HG03469 (cell line): ENCODE data around the gene GPS1.

Source experiments
- ATAC-seq: cut with Tn5 transposase; IDR thresholded peaks from one replicate; pipeline ENCODE4 v1.9.1; 2021; ENCODE audit warnings: mild to moderate bottlenecking, moderate library complexity, moderate number of reproducible peaks; ENCODE audit not compliant: unreplicated experiment

The GPS1 gene

DNA sequence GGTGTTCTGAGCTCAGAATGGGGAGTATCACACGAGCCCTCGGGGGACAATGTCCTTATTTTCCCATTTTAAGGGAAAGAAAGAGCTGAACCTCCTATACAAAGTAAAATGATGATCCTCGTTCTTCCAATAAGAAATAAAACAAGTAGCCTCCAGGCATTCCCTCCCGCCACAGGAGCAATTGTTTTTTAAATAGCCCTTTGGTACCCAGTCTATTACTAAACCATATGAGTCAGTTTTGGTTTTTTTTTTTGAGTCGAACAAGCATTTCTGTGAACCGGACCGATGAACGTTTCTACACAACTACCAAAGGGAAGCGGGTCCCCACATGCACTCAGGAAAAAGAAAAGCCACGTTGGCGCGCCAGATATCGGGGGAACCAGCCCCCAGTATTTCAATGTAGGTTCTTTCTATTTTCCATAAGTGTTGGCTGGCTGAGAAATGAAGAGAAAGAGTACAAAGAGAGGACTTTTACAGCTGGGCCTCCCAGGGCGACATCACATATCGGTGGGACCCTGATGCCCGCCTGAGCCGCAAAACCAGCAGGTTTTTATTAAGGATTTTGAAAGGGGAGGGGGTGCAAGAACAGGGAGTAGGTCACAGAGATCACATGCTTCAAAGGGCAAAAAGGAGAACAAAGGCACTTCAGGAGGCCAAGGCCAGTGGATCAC lies 10.4 kb upstream of the GPS1 start:
- no peak for ATAC-seq

DNA sequence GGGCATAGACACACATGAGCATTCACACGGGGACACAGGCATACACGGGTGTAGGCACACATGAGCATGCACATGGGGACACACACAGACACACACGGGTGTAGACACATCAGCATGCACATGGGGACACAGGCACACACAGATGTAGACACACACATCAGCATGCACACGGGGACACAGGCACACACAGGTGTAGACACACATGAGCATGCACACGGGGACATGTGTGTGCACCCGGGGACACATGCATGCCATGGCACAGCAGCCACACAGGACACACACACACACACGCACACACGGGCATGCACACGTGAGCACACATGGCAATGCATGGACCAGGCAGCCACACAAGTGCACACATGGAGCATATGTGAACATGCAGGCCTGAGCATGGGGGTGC lies 9.0 kb upstream of the GPS1 start:
- no peak for ATAC-seq

DNA sequence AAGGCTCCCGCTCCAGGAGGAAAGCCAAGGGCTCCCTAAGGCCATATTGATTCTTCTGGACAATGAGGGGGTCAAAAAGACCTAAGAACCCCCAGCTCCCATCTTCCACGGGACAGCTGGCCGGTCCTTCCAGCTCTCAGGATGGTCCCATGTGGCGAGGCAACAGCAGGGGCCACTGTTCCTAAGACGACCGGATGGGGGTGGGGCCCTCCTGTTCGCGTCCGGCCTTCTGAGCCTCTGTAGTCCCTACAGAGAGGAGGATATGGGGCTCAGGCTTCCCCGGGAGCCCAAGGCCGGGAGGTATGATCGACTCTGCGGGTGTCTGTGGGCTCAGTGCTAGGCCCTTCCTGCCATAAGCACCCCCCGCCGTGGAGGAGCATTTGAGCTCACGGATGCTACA lies 8.2 kb upstream of the GPS1 start:
- ATAC-seq, result no peak

DNA sequence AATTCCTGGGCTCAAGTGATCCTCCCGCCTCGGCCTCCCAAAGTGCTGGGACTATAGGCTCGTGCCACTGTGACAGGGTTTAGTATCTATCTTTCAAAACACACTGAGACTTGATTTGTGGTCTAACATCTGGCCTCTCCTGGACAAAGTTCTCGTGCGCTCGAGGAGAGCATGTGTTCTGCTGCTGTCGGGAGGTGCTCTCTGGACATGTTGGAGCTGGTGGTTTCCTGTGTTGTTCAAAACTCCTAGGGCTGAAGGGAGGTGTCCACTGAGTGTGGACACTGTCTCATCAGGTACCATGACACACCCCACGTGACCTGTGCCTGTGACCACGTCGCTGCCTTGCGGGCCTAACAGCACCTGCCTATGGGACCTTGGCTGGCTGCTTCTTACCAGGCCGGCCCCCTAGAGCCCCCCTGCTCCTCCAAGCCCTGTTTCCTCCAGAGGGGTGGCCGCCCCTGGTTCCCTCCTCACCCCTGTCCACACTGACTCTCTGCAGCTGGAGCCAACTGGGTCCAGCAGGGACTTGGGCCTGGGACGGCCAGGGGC lies 5.7 kb upstream of the GPS1 start:
- ATAC-seq, result no peak

DNA sequence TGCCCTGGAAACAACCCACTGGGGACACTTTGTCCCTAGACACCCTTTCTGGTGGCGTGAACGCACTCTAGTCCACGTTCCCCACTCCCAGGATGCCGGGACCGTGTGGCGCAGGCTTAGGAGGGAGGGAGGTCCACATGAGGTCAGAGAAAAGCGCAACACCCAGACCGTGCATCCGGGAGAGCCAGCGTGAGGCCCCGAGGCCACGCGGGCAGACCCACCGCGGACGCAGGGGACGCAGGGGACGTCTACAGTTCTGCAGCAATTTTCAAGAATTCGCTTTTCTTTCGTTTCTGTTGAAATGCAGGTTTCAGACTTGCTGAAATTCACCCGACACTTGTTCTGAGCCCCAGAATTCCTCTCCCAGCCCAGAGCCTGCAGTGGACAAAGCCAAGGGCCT lies 4.8 kb upstream of the GPS1 start:
- ATAC-seq, result no peak

DNA sequence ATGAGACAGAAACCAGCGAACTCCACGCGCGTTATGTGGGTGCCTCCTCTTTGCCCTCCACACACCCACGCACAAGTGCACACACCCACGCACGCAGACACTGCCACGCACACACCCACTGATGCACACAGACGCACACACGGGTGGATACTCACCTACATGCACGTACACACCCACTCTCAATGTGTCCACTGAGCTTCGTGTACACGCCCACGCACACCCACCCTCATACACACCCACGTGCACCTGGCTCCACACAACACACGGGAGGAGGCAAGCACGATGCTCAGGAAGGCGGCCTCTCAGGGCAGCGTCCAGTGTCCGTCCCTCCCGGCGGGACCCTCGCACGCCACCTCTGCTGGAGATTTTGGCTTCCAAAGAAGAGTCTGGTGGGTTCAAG lies 4.3 kb upstream of the GPS1 start:
- ATAC-seq, result no peak

DNA sequence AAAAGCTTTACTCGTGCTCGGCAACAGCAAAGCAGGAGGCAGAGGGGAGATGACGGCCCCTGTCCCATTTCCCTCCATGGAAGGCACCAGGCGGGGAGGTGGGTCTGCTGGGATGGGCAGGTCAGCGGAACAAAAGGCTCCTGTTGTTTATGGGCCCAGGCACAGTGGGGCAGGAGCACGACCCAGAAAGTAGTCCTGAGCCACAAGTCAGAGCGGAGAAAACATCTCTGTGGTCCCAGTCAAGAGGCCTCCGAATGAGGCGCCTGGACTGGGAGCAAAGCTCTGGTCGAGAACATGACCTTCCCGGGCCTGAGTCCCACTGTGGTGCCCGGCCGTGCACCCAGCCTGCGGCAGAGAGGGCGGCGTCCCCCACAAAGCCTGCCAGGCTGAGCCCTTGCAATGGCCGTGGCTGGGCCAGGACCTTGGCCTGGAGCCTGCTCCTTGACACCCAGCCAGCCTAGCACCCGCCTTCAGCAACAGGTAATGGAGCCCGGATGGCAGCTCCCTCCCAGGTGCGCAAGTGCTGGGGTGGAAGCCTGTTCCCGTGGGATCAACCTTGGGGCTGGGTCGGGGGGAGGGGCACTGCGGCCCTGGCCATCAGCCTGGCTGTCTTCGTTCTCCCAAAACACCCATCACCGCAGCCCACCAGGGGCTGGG lies 3.7 kb upstream of the GPS1 start:
- ATAC-seq, result no peak

DNA sequence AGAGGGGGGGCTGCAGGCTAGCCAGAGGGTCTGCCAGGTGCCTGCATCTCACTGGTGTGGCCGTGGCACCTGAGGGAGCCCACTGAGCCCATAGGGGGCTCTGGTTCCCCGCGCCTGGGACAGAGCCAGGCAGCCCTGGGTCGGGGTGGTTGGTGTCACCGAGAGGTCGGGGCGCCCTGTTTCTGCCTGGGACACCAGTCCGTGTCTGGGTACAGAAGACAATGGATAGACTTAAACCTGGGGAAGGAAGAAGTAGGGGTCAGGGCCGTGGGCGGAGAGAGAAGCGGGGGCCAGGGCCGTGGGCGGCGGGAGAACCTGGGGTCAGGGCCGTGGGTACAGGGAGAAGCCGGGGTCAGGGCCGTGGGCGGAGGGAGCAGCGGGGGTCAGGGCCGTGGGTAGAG lies 3.1 kb upstream of the GPS1 start:
- no peak for ATAC-seq

DNA sequence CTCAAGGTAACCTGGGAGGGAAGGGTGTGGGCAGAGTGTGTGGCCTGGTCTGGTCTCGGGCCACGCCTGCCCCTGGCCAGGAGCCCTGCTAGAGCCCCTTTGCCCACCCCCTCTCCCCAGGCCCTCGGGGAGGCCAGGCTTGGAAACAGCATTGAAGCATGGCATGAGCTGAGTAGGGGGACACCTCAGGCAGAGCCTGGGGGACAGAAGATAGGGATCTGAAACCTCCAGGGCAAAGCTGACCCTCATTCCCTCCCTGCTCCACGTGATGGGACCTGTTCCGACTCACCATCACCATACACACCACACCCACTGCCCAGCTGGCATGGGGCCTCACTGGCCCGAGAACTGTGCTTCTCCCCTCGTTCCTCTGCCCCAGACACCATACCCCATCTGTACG lies 2.6 kb upstream of the GPS1 start:
- no peak for ATAC-seq

DNA sequence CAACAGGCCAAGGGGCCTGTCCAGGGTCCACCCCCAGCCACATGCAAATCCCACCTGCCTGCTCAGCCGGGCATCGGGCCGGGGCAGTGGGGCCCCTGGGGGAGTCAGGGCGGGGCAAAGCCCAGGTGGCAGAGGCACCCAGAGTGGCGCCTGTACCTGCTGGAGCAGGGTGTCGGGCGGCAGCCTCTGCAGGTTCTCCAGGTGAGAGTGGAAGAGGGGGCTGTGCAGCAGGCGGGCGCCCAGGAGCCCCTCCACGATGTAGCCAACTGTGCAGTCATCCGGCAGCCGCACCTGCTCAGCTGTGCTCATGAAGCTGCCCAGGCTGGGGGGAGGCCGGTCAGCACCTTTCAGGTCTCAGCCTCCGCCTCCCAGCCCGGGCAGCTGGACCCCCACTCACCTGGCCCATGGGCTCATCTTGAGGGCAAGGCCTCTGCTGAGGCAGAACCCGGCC lies 2.2 kb upstream of the GPS1 start:
- ATAC-seq, result no peak

DNA sequence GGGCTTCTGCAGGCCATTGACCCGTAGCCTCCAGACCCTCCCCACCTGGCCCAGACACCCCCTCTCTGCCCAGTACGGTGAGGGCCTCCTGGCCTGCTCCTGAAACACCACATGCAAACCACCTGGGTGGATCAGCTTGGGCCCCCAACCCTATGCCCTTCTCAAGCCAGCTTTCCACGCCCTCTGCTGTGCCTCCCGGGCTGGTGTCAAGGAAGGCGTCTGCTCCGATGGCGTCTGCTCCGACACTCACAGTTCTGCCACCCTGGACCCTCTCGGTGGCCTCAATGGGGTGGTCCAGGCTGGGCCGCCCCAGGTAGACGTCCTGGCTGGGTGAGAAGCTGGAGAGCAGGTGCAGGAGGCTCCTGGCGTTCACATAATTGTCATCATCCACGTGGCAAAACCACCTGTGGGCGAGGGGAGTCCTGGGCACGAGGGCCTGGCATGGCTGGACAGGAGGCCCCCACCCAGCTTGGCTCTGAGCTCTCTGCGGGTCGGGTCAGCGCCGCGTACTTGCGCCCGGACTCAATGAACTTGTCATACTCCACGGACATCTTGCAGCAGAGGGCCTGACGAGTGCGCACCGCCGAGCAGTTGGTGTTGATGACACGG lies 1.4 kb upstream of the GPS1 start:
- no peak for ATAC-seq

DNA sequence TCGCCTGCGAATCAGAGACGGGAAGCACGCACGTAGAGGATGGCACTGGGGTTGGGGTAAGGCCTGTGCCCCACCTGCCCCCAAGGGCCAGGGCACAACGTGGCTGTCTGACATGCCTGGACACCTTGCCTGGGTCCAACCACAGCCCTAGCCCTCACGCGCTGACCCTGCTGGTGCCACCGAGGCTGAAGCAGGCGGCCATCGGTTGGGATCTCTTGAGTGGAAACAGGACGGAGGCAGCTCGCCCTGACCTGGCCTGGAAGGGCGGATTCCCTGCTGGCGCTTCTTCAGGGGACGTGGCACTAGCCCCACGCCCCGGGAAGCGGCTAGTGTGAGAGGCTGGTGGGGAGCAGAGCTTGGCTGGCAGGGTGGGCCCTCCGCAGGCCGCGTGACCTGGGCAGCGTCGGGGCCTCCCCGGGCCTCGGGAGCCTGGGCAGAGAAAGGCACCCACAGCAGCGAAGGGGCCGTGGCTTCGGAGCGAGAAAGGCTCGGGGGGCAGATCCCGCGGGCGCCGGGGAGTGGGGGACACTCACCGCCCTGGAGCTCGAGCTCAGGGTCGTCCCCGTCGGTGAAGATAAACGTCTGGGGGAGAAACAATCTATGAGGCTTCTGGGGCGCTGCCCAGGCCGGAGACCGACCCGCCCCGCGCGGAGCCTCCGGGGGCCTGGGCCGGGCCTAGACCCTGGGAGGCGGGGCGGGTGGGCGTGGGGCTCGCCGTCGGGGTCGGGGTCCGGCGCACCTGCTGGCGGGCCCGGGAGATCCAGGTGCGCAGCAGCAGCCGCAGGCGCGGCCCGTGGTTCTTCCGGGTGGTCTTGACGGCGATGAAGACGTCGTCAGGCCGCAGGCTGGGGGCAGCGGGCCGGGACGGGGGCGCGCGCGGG lies 697 bp upstream of the GPS1 start:
- ATAC-seq, result no peak

DNA sequence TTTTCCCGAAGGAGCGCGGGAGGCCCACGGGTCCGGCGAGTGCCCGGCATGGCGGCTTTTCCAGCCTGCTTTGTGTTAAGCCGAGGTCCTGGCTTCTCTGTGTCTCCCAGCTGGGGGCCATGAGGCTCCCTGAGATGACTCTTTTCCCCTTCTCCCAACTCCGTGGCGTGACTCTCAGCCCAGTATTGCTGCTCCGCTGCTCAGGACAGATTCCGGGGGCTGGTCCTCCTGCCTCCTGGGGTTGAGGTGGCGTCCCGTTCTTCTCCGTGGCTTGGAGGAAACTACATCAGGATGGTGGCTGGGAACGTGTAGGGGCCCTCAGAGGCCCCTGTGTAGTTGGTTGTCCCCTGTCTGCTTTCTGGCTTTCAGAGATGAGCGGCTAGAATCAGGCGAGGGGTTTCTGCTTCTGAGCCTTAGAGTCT lies 951 bp downstream of the GPS1 start:
- no peak for ATAC-seq

DNA sequence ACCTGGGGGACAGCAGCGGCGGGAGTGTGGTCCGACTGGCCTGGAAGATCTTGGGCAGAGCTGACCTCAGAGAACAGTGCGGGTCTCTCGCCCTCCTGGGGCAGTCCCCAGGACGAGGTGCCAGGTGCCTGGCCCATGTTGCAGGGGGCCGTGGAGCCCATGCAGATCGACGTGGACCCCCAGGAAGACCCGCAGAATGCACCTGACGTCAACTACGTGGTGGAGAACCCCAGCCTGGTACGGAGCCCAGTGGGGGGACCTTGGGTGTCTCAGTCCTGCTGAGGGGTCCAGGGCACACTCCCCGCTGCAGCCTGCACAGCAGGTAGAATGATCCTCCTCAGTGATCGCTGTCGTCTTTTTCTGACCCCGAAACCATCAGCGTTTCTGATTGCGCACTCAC lies 1.4 kb downstream of the GPS1 start:
- no peak for ATAC-seq

DNA sequence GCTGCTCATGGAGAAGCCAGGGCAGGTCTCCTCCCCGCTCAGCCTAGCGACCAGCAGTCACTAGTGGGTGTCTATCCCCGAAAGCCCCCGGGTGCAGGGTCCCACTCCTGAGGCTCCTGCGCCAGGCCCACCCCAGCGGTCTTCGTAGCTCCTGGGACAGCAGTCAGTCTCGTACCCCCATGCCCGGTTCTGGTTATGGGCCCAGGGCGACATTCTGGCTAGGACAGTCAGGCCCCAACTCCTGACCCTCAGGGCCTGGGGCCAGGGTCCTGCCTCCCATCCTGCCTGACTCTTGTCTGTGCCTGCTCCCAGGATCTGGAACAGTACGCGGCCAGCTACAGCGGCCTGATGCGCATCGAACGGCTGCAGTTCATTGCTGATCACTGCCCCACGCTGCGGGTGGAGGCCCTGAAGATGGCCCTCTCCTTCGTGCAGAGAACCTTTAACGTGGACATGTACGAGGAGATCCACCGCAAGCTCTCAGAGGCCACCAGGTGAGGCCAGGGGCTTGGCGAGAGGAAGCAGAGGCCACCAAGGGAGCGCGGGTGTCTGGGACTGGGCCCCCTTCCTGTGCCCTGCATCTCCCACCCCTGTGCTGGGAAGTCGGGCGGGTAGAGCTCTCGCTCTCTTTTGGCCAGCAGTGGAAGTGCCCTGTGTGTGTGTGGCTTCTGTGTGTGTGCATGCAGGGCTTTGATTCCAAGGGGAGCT lies 2.0 kb downstream of the GPS1 start:
- ATAC-seq, result no peak

DNA sequence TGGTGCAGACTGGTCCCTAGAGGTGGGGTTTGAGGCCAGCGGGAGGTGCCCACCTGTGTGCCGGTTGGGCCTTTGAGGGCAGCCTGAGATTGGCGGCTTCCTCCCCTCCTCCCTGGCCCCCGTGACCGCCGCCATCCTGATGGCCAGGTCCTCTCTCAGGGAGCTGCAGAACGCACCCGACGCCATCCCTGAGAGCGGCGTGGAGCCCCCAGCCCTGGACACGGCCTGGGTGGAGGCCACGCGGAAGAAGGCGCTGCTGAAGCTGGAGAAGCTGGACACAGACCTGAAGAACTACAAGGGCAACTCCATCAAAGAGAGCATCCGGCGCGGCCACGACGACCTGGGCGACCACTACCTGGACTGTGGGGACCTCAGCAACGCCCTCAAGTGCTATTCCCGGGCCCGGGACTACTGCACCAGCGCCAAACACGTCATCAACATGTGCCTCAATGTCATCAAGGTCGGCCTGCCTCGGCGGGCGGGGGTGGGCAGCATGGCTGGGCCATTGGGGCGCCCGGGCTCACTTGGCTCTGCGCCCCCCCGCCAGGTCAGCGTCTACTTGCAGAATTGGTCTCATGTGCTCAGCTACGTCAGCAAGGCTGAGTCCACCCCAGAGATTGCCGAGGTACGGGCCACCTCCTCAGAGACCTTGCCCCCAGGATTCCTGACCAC lies 2.8 kb downstream of the GPS1 start:
- no peak for ATAC-seq

DNA sequence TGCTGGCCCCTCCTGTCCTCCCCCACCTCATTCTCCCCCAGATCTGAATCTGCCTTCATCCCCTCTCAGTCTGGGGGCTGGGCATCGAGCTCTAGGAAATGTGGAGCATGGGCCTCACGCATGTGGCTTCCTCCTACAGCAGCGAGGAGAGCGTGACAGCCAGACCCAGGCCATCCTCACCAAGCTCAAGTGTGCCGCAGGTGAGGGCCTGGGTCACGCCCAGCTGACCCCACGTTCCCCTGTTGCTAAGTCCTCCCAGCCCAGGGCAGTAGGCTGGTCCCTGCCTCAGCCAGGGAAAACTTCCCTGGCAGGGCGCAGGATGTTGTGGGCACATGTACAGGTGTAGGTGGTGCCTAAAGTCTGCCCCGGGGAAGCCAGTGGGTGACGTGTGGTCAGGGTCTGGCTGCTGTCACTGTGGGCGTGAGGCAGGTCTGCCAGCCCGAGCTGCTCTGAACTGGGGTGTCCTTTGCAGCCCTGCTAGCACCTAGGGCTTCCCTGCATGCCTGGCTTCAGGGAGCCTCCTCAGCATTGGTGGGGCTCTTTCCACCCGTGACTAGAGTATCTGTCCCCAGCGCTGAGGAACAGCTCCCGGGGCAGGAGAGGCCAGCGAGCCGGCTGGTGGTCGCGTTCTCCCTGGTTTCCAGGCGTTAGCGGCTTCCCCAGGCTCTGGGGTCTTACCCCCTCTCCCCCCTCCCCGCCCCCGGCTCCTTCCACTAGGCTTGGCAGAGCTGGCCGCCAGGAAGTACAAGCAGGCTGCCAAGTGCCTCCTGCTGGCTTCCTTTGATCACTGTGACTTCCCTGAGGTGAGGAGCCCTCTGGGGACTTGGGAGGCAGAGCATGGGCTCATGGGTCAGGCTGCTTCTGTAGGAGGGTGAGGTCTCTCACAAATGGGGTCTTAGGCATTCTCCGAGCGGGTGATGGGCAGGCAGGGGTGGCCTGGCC lies 3.6 kb downstream of the GPS1 start:
- ATAC-seq, result no peak

DNA sequence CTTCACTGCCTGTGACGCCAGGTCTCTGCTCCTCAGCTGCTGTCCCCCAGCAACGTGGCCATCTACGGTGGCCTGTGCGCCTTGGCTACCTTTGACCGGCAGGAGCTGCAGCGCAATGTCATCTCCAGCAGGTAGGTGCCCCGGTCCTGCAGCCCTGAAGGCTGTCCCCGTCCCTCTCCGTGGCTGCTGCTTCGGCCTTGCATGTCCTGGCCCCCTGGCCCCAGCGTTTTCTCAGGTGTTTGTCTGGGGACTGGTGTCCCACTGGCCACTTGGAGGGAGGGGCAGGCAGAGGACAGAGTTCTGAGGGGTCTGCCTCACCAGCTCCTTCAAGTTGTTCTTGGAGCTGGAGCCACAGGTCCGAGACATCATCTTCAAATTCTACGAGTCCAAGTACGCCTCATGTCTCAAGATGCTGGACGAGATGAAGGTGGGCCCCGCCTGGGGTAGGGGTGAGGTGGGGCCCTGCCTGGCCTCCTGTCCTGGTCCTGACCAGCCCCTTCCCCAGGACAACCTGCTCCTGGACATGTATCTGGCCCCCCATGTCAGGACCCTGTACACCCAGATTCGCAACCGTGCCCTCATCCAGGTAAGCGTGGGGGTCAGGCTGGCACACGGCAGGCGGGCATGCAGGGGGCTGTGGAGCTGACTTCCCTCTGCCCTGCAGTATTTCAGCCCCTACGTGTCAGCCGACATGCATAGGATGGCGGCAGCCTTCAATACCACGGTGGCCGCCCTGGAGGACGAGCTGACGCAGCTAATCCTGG lies 4.4 kb downstream of the GPS1 start:
- ATAC-seq, result no peak
